HG02763 (cell line): ENCODE results near the gene EIF2S1.
"Not testable (repeated sequence)": the region's sequence is repeated elsewhere in the genome, so short reads cannot be mapped to it uniquely, and the experiment has no call there.

Source experiments
- ATAC-seq: cut with Tn5 transposase; IDR thresholded peaks from one replicate; pipeline ENCODE4 v1.9.1; 2021; ENCODE audit warnings: mild to moderate bottlenecking, moderate library complexity; ENCODE audit not compliant: unreplicated experiment

The EIF2S1 gene

DNA sequence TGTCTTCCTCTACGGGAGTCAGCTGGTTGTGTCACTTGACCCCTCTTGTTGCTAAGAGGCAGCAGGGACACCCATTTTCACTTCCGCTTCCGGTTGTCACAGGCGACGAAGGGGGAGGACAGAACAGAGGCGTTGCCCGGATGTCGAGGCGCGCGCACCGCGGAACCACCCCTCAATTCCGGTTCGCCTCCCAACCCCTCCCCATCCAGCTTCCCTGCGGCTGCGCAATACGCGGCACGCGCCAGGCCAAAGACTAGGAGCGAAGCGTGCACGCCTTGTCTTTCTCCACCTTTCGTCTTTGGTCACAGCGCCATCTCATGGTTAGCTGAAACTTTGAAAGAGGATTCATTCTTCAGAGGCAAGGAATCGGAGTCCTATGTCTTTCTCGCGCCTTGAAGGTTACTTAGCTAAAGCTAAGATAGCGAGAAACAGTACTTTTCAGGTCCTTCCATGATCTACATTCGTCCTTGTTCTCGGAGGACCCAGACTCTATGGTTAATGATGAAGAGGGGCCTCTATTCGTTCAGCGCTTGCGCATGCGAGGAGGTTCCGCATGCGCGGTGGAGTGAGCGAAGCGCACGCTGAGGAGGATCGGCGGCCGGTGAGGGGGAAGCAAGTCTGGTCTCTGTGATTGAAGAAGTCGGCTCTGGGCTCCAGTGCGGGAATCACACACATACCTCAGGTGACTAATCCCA, at the start of gene EIF2S1, which contains the start of gene ATP6V1D:
Gene EIF2S1 (plus strand): TSS at position 554 of the 695 bp plus-strand sequence. CDS start 4,440 bp downstream, outside the sequence.
Gene ATP6V1D (minus strand): TSS at position 30 of the 695 bp plus-strand sequence. CDS start 106 bp downstream, outside the sequence.
- peak; percentile 90 for ATAC-seq

DNA sequence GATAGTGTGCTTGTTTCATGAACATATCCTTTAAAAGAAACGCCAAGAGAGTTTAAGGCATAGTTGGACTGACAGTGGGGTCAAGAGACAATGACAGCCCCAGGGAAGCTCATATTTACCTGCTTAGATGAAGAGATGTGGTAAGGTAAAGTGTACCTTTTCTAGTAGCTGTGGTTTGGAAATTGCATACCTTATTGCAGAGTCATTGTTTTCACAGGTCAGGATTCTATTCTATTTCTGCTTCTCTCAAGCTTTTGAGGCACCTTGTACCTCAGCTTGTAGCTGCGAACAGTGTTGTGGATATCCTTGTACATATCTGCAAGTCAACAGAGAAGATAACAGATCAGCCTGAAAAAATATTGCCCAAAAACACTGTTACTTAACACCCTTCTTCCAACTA, 48.3 kb upstream of the EIF2S1 start:
- no peak for ATAC-seq

- no peak for ATAC-seq
These were observed 47.0 kb upstream of the EIF2S1 start for GRCh38 chr14:67313153-67313552.

GRCh38 chr14:67317822-67318221, 42.3 kb upstream of the EIF2S1 start:
- ATAC-seq: no peak

- no peak for ATAC-seq
These were observed 41.0 kb upstream of the EIF2S1 start for GRCh38 chr14:67319142-67319541.

- not testable (repeated sequence) for ATAC-seq
These were observed 30.5 kb upstream of the EIF2S1 start for GRCh38 chr14:67329666-67330065.

GRCh38 chr14:67331368-67332125, 28.6 kb upstream of the EIF2S1 start:
- ATAC-seq: no peak

GRCh38 chr14:67332468-67332867, 27.7 kb upstream of the EIF2S1 start:
- ATAC-seq: no peak

DNA sequence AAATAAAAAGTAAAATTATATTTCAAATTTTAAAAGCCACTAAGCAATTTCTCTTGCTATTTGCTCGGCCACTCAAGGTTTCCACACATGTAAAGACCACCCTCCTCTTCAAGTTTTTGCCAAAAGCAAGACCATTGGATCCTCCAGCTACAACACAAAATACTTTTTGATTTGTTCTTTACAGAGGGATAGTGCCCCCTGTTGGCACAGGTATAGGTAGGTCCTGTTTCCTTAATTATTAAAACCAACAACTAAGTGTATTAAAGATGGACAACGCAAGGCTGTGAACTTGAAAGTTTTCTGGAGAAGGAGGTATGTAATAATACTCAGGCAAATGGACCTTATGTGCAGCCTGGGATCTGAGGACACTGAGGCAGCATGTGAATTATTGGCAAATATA, 24.3 kb upstream of the EIF2S1 start:
- ATAC-seq: no peak

DNA sequence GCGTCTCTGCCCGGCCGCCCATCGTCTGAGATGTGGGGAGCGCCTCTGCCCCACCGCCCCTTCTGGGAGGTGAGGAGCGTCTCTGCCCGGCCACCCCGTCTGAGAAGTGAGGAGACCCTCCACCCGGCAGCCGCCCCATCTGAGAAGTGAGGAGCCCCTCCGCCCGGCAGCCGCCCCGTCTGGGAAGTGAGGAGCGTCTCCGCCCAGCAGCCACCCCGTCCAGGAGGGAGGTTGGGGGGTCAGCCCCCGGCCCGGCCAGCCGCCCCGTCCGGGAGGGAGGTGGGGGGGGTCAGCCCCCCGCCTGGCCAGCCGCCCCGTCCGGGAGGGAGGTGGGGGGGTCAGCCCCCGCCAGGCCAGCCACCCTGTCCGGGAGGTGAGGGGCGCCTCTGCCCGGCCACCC, 18.9 kb upstream of the EIF2S1 start:
- ATAC-seq: not testable (repeated sequence)

- ATAC-seq: no peak
These were observed 16.4 kb upstream of the EIF2S1 start for GRCh38 chr14:67343601-67344230.

DNA sequence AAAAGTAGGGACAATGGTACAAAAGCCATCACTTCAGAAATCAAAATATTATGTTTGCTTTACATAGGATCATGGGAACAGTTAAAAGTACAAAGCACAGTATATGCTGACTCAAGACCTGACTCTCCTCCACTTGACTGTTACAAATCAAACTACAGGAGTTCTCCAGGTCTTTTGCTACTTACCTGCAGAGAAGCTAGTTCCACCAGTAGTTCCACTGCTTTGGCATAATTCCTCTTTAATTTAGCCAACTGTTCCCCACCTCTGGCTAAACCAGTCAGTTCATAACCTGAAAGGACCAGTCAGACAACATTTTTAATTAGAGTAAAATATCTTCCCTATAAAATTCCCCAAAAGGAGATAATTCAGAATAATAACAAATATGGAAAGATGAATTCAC, 14.5 kb upstream of the EIF2S1 start:
- no peak for ATAC-seq

- no peak for ATAC-seq
These were observed 8.1 kb upstream of the EIF2S1 start for GRCh38 chr14:67352055-67352454.

DNA sequence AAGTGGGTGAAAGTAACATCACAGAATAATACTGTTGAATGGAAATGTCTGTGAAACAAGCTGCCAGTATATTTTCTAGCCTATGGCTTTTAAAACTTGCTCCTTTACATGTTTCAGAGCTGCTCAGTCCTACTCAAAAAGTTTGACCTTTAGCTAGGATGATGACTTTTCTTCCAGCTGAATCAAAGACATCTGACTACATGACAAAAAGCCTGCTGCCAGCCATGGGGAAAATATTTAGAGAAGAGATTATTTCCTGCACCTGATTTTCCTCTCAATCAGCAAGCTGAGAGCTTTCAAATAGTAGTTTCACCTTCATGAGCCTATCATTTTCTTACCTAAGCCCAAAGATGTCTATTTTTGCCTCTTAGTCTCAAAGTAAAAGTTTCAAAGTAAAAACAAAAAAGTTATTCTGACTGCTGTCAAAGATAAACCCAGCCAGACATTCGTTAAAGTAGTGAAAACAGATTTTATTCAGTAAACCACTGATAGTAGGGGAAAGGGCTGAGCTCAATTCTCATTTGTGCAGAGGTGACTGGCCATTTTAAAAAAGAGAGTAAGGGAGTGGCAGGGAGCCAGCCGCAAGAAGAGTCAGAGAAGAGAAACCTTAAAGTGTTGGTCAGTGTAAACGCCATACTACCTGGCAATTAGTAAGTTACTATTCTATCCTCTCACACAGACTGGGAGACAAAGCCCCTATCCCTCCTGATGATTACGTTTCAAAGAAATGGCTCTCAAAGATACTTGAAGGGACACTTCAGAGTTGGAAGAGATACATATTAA, 2.8 kb upstream of the EIF2S1 start:
- no peak for ATAC-seq

GRCh38 chr14:67357969-67358354, 2.2 kb upstream of the EIF2S1 start:
- no peak for ATAC-seq

- ATAC-seq: no peak
These were observed 979 bp upstream of the EIF2S1 start for GRCh38 chr14:67358924-67359774.

DNA sequence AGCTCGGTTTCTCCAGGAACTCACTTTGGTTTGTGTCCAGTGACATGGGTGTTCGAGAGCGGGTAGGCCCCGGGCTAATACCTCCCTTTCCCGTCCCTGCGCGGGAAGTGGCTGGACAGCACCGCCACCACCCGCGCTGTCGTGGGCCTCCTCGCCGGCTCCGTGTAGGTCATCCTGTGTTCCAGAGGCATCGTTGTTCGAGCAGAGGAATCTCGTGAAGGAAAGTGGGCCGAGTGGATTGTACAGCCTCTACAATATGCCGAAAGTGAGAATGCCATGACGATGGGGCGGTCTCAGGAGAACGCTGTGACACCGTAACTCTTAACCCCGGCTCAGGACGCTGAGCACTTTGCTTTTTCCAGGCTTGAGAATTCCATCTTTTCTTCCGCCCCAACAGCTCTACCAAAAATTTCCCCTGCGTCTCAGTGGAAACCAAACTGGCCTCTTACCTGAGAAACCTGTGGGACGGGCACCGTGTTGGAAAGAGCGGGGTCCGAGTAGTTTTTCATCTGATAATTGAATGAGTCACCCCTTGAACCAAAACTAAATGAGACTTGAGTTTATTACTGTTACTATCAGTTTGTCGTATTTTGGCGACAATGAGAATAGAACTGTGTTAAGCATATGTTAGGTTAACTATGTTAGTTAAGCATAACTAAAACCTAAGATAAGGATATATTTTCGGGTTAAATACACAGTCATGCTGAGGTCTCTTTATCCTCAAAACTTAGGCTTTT, 510 bp downstream of the EIF2S1 start:
- peak; percentile 26 for ATAC-seq

- ATAC-seq: no peak
These were observed 5.3 kb downstream of the EIF2S1 start for GRCh38 chr14:67365476-67365875.

DNA sequence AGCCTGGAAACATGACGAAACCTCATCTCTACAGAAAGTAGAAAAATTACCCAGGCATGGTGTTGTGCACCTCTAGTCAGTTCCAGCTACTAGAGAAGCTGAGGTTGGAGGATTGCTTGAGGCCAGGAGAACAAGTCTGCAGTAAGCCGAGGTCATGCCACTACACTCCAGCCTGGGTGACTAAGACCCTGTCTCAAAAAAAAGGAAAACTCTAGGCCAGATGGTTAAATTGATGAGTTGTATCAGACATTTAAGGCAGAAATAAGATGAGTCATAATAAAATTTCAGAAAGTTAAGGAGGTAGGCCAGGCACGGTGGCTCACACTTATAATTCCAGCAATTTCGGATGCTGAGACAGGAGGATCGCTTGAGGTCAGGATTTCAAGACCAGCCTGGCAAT, 10.7 kb downstream of the EIF2S1 start:
- no peak for ATAC-seq
